Stomach smooth muscle (tissue), 2 donors: Measurements from ENCODE around the gene DAB1.

Experiments
- H3K27ac ChIP-seq: one replicate; pipeline ENCODE4 v1.7.0; 2013; ENCODE audit warnings: mild to moderate bottlenecking, low read length, inconsistent platforms
- H3K27me3 ChIP-seq, 2 donors: one replicate each; pipeline ENCODE4 v1.7.0; 2013; ENCODE audit warnings: low read length in 2 of 2; ENCODE audit not compliant: insufficient read depth in 2 of 2, control insufficient read depth in 1 of 2
- H3K36me3 ChIP-seq, 2 donors: one replicate each; pipeline ENCODE4 v1.7.0; 2013; ENCODE audit warnings: low read length in 2 of 2; ENCODE audit not compliant: control insufficient read depth in 2 of 2, insufficient read depth in 2 of 2
- H3K4me1 ChIP-seq: one replicate; pipeline ENCODE4 v1.7.0; 2013; ENCODE audit warnings: low read length; ENCODE audit not compliant: control insufficient read depth, insufficient read depth
- H3K4me3 ChIP-seq, 2 donors: one replicate each; pipeline ENCODE4 v1.7.0; 2013; ENCODE audit warnings: low read length in 2 of 2
- H3K9ac ChIP-seq, 2 donors: one replicate each; pipeline ENCODE4 v1.7.0; 2013; ENCODE audit warnings: low read length in 2 of 2, mild to moderate bottlenecking in 1 of 2
- H3K9me3 ChIP-seq, 2 donors: one replicate each; pipeline ENCODE4 v1.7.0; 2013; ENCODE audit warnings: low read length in 2 of 2; ENCODE audit not compliant: control insufficient read depth in 2 of 2
- donor health status: healthy.
- donor health status: Pancreatic carcinoma.

Gene DAB1

GRCh38 chr1:57384284-57384683 is 39.6 kb downstream of the DAB1 start:
- H3K27me3 ChIP-seq: no peaks in the 10 kb centered on the region
- no peak overlapping the region for H3K9ac ChIP-seq
- no peaks in the 10 kb centered on the region for H3K36me3 ChIP-seq
- H3K4me3 ChIP-seq: no peak overlapping the region
- H3K4me1 ChIP-seq: no peaks in the 10 kb centered on the region
- no peaks in the 10 kb centered on the region for H3K9me3 ChIP-seq
- H3K27ac ChIP-seq: no peak overlapping the region

GRCh38 chr1:57381871-57382270 is 42.0 kb downstream of the DAB1 start:
- no peaks in the 10 kb centered on the region for H3K9me3 ChIP-seq

GRCh38 chr1:57381426-57381825 is 42.4 kb downstream of the DAB1 start:
- Histone ChIP-seq H3K9me3 (no peaks in the 10 kb centered on the region), H3K9ac (no peak overlapping the region), H3K4me3 (no peak overlapping the region), H3K36me3 (no peaks in the 10 kb centered on the region), H3K27me3 (no peaks in the 10 kb centered on the region), H3K4me1 (no peaks in the 10 kb centered on the region), H3K27ac (no peak overlapping the region)

More at GRCh38 chr1:57381871-57382270, 42.0 kb downstream of the DAB1 start:
- Histone ChIP-seq H3K9ac (no peak overlapping the region), H3K4me3 (no peak overlapping the region), H3K36me3 (no peaks in the 10 kb centered on the region), H3K27ac (no peak overlapping the region), H3K27me3 (no peaks in the 10 kb centered on the region), H3K4me1 (no peaks in the 10 kb centered on the region)

DNA sequence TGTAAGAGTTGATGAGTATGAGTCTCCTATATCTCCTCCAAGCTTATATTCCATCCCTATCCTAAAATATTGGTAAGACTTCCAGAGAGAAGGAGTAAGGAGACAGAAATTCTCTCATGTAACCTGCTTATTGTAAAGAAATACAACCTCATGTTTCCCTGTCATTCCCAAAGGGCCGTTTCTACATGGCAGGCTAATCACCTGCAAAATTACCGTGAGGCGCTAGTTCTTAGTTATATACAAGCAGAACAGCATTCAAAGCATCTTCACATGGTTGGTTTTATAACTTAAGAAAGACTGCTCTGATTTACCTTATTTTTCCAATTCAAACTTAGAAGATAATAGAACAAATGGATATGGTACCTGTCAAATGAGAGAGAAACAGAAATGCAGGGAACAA is 42.9 kb downstream of the DAB1 start:
- no peak overlapping the region for H3K4me3 ChIP-seq
- H3K9ac ChIP-seq: no peak overlapping the region
- no peaks in the 10 kb centered on the region for H3K9me3 ChIP-seq
- H3K27me3 ChIP-seq: no peaks in the 10 kb centered on the region
- H3K27ac ChIP-seq: no peak overlapping the region
- no peaks in the 10 kb centered on the region for H3K4me1 ChIP-seq
- no peaks in the 10 kb centered on the region for H3K36me3 ChIP-seq

DNA sequence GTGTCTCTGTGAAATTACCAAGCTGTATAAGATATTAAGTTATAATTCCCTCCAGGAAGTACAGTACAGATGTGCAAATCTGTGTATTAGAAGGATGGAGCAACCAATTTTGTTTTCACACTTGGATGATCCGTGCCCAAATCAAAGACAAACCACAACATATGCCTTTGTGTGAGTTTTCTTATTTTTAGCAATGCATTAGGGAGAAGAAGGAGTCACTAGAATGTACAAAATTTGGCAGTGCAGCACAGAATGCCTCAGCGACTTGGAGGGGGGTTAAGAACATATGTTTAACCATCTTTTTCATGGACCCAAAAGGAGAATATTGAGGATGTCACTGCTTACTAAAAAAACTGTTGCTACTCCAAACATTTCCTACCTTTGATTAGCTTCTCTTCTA is 45.3 kb downstream of the DAB1 start:
- Histone ChIP-seq H3K27me3 (no peaks in the 10 kb centered on the region), H3K9me3 (no peaks in the 10 kb centered on the region), H3K36me3 (no peaks in the 10 kb centered on the region), H3K27ac (no peak overlapping the region), H3K4me3 (no peak overlapping the region), H3K9ac (no peak overlapping the region), H3K4me1 (no peaks in the 10 kb centered on the region)

- H3K4me3 ChIP-seq: no peak overlapping the region
- no peaks in the 10 kb centered on the region for H3K9me3 ChIP-seq
- H3K9ac ChIP-seq: no peak overlapping the region
- no peaks in the 10 kb centered on the region for H3K36me3 ChIP-seq
- no peaks in the 10 kb centered on the region for H3K27me3 ChIP-seq
- no peaks in the 10 kb centered on the region for H3K4me1 ChIP-seq
- H3K27ac ChIP-seq: no peak overlapping the region
Observed at GRCh38 chr1:57377339-57378139, 46.3 kb downstream of the DAB1 start.

GRCh38 chr1:57376041-57376440 is 47.8 kb downstream of the DAB1 start:
- Histone ChIP-seq H3K9ac (no peak overlapping the region), H3K4me1 (no peaks in the 10 kb centered on the region), H3K27ac (no peak overlapping the region), H3K36me3 (no peaks in the 10 kb centered on the region), H3K9me3 (no peaks in the 10 kb centered on the region), H3K27me3 (no peaks in the 10 kb centered on the region), H3K4me3 (no peak overlapping the region)

GRCh38 chr1:57369889-57370288 is 54.0 kb downstream of the DAB1 start:
- Histone ChIP-seq H3K36me3 (no peaks in the 10 kb centered on the region), H3K9ac (no peak overlapping the region), H3K9me3 (no peaks in the 10 kb centered on the region), H3K4me1 (peaks cover 3% of the 10 kb centered on the region), H3K4me3 (no peak overlapping the region), H3K27me3 (no peaks in the 10 kb centered on the region), H3K27ac (no peak overlapping the region)

DNA sequence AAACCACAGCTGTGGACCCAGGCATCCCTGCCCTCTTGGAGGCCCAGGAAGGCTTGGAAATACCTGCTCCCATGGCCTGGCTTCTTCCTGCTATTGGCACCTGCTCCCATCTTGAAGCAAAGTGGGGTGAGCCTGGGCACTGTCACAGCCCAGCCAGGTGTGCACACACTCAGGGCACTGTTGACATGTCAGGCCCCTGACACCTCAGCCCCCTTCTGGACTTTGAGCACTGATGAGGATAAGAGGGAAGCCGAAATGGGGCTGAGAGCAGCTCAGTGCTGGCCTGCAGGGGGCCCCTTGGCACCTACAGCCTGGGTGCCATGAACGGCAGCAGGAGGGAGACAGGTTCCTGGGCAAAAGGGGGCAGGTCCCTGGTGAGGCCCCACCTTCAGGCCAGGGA is 55.9 kb downstream of the DAB1 start:
- Histone ChIP-seq H3K4me1 (peaks cover 3% of the 10 kb centered on the region), H3K27me3 (no peaks in the 10 kb centered on the region), H3K36me3 (no peaks in the 10 kb centered on the region), H3K9ac (no peak overlapping the region), H3K9me3 (no peaks in the 10 kb centered on the region), H3K4me3 (no peak overlapping the region), H3K27ac (no peak overlapping the region)

DNA sequence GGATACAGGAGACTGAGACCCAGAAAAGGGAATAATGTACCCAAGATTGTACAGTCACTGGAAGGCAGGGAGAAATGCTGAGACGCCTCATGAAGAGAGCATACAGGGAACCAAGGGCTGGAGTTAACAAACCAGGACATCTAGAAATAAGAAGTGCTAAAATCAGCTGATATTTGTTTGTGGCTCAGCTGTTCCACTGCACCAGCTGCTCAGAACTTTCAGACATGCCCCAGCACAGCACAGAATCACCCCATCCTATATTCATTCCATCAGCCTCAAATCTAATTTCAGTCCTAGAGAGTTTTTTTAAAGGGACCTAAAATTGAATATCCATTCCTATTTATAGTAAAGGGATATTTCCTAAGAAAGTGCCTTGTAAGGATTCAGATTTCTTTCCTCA is 60.2 kb downstream of the DAB1 start:
- no peaks in the 10 kb centered on the region for H3K36me3 ChIP-seq
- no peaks in the 10 kb centered on the region for H3K9me3 ChIP-seq
- H3K4me3 ChIP-seq: no peak overlapping the region
- no peak overlapping the region for H3K9ac ChIP-seq
- H3K27ac ChIP-seq: no peak overlapping the region
- no peaks in the 10 kb centered on the region for H3K27me3 ChIP-seq
- H3K4me1 ChIP-seq: peaks cover 3% of the 10 kb centered on the region

DNA sequence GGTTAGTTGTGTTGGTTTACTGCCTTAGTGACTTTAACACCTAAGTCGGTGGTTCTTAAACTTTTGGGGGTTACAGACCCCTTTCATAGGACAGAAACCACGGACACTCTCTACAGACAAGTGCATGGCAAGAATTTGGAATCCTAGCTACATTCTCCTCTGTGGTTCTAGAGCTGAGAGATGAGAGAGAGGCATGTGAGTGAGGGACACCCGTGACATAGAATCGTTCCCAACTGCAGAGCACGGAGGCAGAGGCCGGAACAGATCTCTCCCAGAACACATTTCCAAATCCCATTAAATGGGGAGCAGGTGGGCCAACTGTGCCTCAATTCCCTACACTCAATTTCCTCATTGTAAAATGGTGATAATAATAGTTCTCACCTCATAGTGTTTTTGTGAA is 60.7 kb downstream of the DAB1 start:
- no peaks in the 10 kb centered on the region for H3K27me3 ChIP-seq
- peaks cover 3% of the 10 kb centered on the region for H3K4me1 ChIP-seq
- no peak overlapping the region for H3K4me3 ChIP-seq
- H3K9me3 ChIP-seq: no peaks in the 10 kb centered on the region
- no peak overlapping the region for H3K9ac ChIP-seq
- no peaks in the 10 kb centered on the region for H3K36me3 ChIP-seq
- no peak overlapping the region for H3K27ac ChIP-seq
